ENCODE results near the gene CAPN8.

The CAPN8 gene

DNA sequence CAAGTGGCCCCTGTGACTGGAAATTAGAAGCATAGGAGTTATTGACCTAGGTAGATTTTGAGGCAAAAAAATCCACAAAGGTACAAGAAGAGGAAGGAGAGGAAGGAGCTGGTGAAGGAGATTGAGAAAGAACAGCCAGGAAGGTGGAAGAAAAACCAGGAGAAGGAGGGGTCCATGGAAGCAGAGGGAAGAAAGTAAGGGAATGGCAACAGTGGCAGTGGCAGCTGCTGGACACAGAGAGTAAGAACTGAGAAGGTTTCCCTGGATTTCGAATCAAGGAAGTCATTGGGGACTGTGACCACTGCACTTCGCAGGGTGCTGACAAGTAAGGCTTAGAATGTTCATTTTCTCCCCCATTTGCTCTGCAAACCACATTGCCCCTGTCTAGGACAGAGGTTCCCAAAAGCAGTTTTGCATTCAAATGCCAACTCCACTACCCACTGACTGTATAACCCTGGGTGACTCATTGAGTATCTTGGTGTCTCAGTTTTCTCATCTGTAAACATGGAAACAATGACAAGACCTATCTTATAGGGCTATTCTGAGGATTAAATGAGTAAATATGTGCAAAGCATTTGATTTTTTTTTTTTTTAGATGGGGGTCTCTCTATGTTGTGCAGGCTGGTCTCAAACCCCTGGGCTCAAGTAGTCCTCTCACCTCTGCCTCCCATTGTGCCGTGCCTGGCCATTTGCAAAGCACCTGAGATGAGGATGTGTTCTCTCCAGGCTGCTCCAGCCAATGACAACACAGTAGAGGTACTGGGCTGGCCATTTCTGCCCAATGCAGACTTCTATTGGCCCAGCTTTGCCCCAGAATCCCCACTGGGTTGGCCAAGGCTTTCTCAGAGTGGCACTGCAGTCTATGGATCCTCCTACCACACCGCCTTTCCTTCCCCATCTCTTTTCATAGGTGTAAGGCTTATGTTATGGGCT lies 37.5 kb upstream of the CAPN8 start:
- DNase-seq: no peak

DNA sequence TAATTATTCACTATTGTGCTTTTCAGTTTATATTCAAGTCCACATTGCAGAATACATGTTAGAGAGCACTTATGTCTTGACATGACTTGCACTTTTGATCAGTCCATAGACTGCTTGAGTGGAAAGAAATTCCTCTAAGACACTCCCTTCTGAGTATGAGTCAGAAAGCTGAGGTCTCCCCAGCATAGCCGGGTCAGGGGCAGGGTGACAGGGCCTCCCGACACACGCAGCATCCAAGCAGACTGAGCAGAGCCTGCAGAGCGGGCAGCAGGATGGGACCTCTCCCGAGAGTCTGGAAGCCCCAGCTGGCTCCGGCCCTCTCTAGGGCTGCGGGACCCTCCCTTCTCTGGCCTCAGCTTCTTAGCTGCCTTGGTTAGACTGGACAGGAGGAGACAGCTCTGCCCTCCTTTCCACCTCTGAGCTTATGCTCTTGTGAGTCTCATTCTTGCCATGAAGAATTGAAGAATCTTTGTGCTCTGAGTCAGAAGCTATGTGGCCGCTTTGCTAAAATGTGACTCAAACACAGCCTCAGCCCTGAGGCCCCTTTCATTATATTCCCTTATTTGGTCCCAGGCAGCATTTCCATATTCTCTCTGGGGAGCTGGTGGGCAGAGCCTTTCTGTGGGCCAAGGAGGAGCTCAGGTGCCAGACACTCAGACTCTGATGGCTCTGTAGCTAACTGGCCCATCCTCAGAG lies 35.6 kb upstream of the CAPN8 start:
- DNase-seq: no peak

DNA sequence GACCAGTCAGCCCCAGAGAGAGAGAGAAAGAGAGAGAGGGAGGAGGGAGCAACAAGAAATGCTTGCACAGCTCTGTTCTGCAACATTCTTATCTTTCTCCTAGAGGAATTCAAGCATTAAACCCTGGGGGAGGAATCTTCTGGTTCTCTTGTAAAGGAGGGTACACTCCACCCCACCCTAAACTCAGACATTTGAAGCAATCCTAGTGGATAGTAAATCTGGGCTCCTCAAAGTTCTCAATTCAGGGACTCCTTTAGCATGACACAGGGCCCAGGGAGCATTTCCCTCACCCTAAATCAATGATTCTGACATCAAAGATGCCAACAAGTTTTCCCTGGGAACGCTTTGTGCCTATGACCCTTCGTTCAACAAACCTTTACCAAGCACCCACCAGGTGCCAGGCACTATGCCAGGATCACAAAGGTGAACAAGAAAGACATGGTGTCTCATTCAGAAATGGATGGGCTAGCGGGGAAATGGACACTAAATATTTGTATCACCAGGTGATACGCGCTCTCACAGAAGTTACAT lies 35.0 kb upstream of the CAPN8 start:
- no peak for DNase-seq

DNA sequence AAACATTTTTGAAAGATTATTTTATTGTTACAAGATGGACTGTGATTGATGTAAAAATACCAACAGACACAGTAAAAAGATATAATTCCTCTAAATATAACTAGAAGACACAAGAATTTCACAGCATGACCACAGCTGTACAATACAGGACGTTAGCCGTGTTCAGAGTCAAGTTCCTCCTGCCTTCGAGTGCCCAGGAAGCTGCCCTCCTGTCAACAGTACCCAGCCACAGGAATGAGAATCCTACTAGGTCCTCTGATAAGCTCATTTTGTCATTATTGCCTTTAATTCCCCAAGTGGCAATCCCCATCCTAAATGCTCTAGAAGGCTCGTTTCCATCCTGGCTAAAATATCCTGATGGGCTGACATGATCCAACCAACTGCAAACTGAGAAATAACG lies 30.4 kb upstream of the CAPN8 start:
- DNase-seq: no peak

DNA sequence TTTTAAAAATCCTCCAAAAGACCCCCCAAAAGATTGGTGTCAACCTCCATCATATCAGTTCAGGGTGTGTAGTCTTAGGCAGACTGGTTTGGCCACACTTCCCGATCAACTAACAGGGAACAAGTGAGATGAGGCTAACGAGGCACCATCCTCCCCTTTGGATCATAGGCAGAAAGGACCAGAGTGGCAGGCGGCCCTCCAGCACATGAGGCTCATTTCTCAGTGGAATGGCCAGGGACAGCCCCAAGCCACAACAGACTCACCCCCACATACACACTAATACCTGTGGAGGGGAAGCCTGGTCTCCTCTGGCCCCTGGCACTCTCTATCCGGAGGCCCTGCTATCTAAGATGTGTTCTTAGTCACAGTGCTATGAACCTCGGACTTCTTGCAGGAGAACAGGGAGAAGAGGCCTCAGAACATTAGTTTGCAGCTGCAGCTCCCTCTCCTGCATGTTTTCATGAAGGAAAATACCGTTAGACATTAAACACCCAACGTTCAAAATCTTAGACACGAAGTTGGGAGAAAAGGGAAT lies 29.6 kb upstream of the CAPN8 start:
- no peak for DNase-seq

DNA sequence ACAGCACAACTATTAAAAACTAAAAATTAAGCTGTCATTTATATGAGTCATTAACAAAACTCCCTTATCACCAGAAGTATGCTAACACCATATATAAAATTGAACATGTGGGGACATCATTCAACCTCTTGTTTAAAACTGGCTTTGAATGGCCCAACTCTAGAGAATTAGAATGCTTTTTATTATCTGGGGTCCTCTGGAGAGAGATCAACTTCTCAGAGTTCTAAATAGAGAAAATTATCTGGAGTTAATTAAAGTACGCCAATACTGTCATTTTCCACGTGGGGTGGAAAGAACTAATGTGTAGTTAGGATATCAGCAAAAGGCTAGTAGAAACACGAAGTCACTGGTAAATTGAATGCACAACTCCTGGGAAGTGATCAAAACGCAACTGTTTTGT lies 25.6 kb upstream of the CAPN8 start:
- DNase-seq: no peak

DNA sequence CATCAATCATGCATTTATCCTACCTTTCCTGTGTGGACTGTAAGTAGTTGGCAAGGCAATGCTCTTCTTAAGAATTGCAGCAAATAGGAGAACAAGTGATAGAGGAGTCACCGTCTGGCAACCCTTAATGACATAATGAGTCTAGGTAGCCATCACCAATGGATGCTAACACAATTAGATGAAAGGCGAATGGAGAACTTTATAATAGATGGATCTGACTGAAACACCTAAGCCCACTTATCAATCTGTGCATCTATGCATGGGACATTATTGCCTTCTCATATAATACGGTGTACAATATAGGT lies 18.9 kb upstream of the CAPN8 start:
- DNase-seq: no peak

DNA sequence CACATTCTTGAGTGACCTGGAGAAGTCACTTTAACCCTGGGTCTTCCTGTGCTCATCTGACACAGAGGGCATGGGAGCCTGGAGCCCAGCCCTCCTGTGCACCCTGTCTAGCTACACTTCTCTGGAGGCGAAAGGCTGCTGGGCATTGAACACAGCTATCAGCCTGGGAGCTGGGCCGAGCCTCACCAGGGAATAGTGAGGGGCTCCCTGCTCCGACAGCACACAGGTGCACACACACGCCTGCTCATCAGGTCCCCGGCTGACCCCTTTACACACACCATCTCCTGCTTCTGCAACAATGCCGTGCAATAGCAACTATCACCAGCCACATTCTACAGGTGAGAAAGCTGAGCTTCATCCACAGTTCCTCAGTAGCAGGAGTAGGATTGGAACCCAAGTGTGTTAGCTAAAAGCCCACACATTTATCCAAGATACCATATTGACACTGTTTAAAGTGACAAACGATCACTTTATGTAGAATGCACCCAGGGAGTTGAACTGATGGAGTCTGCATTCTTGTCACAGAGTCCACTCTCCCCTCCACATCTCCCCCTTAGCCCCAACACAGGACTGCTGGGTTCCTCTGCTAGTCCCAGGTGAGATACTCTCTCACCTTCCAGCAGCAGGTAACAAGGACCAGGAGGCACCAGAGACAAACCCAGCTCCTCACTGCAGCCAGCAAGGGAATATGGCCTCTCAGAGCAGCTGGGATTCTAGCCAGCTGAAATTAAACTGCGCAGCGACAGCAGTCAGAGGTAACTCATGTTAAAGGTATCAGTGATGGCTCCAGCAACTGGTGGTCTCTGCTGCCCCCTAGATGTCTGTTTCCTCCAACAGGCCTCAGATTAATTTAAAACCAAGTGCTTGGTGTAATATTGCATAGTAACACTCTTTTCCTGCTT lies 18.3 kb upstream of the CAPN8 start:
- peak in 3 of 4 experiments; percentile 3 to 39 (median 34) for DNase-seq

DNA sequence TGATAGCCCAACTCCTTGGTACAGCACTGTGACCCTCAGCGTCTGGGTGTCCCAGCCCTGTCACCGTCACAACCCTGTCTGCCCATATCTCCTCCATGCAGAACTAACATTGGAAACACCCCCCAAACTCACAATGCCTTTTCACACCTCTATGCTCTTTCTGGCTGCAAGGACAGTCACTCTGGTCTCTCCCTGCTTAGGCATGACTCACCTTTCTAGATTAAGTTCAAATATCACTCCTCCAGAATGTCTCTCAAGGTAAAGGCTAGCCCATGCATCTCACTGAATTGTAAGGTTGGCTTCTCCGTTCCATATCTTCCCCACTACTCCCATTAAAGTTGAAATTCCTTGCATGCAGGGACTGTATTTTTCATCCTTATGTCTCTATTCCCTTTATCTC lies 17.0 kb upstream of the CAPN8 start:
- DNase-seq: no peak

DNA sequence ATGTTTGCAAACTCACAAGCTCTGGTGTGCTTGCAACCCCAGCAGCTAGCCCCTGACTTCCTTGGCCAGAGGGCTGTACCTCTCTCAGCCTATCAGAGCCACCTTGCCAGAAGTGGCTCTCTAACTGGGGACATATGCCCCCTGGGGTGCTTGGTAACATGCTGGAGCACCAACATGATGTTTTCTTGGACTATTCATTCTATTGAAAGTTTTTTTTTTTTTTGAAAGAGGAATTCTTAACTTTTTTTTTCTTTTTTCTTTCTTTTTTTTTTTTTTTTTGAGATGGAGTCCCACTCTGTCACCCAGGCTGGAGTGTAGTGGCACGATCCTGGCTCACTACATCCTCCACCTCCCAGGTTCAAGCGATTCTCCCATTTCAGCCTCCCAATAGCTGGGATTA lies 14.7 kb upstream of the CAPN8 start:
- DNase-seq: no peak

DNA sequence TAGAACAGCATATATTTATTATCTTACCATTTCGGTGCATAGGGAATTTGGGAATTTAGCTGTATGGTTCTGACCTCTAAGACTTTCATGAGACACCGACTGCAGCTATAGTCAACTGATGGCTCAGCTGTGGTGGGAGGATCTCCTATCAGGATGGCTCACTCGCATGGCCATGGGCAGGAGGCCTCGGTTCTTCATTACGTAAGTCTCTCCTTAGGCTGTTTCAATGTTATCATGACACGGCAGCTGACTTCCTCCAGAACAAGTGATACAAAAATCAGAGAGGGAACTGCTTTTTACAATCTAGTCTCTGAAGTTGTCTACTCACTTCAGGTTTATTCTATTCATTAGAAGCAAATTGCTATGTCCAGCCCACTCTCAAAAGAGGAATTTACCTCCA lies 13.3 kb upstream of the CAPN8 start:
- no peak for DNase-seq

DNA sequence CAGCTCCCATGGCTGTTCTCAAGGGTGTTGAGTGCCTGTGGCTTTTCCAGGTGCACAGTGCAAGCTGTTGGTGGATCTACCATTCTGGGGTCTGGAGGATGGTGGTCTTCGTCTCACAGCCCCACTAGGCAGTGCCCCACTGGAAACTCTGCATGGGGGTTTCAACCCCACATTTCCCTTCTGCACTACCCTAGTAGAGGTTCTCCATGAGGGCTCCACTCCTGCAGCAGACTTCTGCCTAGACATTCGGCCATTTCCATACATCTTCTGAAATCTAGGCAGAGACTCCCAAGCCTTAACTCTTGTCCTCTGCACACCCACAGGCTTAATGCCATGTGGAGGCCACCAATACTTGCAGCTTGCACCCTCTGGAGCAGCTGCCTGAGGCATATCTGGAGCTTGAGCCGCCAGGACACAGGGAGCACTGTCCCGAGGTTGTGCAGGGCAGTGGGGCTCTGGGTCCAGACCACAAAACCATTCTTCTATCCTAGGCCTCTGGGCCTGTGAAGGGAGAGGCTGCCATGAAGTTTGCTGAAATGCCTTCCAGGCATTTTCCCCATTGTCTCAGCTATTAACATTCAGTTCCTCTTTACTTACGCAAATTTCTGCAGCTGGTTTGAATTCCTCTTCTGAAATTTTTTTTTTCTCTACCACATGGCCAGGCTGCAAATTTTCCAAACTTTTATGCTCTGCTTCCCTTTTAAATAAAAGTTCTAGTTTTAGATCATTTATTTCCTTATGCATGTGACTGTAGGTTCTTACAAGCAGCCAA lies 8.8 kb upstream of the CAPN8 start:
- no peak for DNase-seq

DNA sequence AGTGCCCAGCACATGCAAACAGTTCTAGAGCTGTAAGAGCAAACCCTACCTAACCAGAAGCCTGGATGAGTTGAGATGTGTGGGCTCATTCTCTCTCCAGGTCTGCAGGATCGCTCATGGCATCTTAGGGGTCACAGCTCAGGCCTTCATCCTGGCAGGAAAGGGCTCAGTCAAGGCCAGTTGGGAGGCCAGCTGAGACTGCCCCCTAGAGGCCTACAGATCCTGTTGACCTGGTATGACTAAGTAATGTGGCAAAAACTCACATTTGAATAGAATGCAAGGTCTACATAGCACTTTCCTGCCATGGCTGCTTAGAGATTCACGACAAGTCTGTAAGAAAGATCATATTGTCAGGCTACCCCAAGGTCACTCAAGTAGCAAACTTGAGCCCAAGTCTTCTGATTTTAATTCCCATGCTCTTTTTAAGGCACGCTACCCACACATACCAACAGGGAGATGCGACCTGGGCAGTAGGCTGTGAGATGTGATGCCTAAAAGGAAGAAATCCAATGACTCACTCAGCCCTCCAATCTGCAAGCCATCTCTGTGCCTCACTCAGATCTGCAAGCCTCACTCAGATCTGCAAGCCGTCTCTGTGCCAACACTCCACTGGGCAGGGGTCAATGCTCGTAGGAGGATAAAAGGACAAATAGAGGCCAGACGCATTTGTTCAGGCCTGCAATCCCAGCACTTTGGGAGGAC lies 5.1 kb upstream of the CAPN8 start:
- no peak for DNase-seq

DNA sequence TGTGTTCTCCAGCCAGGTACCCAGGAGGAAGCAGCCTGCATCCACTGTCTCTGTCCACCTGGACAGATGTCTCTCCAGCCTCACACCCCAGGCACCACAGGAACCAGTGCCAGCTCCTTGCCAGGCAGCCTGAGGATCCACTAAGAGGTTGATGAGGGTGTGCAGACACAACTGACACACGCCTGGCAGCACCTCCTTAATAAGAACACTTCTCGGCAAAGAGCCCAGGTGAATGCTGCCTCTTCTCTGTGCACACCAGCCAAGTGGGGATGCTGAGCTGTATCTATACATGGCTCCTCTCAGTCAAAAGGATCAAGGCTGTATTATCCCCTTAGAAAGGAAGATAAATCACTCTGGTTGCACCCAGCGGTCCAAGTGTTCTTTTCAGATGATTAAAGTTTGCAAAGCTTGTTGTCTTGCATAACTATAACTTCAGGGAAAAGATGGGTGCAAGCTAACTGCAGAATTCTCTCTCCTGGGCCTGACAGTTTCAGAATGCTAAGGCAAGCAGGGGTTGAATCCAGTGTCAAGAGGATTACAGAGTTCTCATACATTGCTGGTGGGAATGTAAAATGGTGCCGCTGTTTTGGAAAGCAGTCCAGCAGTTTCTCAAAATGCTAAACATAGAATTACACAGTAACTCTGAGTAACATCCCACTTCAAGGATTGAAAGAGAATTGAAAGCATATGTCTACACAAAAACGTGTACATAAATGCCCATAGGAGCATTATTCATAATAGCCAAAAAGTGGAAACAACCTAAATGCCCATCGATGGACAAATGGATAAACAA lies 3.7 kb upstream of the CAPN8 start:
- no peak for DNase-seq

DNA sequence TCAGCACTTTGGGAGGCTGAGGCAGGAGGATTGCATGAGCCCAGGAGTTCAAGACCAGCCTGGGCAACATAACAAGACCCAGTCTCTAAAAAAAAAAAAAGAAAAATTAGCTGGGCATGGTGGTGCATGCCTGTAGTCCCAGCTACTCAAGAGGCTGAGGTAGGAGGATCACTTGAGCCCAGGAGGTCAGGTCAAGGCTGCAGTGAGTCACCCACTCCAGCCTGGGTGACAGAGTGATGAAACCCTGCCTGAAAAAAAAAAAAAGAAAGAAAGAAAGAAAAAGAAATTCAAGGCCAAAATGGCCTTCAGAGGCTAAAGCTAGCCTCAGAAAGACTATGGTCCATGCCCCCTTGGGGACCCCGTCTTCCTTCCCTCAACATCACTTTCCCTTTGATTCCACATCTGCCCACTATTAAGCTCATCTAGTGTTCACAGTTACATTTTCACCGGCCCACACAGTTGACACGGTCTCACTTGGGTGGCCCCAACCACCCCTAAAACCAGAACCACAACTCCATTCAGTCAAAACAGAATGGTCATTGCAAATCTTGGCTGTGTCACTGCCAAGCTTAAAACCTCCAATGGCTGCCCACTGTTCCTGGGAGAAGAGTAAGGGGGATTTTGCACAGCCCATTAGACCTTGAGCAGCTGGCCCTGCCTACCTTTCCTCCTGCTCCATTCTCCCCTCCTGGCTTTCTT lies 2.1 kb upstream of the CAPN8 start:
- DNase-seq: no peak

DNA sequence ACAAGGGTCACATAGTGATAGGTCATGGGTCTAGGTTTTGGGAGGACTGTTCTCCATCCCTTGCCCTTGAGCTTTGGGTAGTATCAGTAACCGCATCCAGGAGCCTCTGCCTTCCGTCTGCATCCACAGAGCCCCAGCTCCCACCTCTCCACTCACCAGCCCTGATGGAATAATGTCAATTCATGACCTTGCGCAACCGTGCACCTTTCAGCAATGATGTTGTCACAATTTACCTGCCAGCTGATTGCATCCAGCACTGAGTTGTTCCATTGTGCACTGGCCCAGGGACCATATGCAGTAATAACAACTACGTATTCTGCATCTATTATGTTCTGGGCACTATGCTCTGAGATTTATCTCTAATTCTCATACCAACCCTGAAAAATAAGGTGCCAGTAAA lies 1.4 kb downstream of the CAPN8 start:
- no peak for DNase-seq

DNA sequence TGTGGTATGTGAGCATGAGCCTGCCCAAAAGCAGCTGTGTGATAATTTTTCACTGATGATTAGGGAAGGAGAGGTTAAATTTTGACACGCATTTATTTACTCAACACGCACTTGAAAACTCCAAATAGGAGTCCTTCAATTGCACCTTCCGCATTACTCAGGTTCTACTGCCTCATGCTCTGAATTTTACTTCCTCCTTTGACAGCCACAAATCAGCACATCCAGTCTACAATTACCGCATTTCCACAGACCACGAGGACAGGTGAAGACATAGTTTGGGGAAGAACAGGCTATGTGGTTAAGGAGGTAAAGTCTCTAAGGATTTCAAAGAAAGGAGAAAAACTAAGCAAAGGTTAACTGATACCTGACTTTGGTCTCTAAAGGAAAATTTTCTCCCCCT lies 2.6 kb downstream of the CAPN8 start:
- DNase-seq: no peak

DNA sequence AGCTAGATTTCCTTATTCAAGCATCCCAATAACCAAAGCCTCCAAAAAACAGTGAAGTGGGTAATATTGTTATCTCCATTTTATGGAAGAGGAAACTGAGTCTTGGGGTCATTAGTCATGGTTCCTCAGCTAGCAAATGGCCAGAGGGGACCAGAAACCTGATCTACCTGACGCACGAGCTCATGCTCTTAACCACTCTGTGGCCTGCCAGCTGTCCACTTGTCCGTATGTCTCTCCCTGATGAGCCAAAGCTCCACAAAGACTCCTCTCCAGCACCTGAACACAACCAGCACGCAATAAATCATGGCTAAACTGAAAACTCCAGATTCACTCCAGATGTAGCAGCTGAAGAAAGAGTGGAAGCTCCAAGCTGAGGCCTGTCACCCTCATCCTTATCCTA lies 5.8 kb downstream of the CAPN8 start:
- no peak for DNase-seq

DNA sequence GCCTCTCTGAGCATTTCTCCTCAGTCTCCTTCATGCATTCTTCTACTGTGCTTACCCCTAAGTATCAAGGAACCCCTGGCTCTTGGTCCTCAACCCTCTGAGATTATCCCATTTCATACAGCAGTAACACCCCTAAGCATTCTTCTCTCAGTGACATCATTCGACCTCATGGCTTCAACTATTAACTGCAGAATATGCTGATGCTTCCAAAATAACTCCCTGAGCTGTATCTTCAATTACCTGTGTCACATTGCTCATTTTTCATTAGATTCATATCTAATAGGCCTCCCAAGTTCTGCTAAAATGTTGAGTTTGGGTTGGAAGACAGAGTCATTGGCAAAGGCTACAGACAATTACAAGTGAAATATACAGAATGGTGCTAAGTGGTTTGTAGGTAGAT lies 7.5 kb downstream of the CAPN8 start:
- DNase-seq: no peak

DNA sequence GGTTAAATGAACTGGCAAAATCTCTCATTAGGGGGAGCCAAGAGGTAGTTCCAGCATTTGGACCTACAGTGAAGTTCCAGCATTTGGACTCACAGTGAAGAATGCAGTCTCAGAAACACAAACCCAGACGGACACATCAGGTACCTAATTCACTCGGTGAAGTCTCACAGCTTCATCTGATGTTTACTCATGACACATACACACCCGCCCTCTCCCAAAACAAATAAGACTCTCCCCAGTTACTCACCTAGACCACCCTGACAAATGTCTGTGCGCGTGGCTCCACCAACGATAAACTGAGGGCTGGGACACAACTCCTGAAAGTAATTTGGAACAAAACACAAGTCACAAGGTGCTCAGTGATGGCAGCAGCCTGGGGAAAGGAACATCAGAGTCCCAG lies 11.4 kb downstream of the CAPN8 start:
- DNase-seq: no peak
